GM19351 (cell line): ENCODE data around the gene AXIN2.

ENCODE experiments used
- ATAC-seq: cut with Tn5 transposase; IDR thresholded peaks from one replicate; pipeline ENCODE4 v1.9.1; 2021; ENCODE audit warnings: mild to moderate bottlenecking, moderate library complexity; ENCODE audit not compliant: unreplicated experiment

Gene AXIN2

GRCh38 chr17:65583921-65584603 lies 22.6 kb upstream of the AXIN2 start:
- no peak for ATAC-seq

- no peak for ATAC-seq
Observed at GRCh38 chr17:65576939-65577338, 15.5 kb upstream of the AXIN2 start.

DNA sequence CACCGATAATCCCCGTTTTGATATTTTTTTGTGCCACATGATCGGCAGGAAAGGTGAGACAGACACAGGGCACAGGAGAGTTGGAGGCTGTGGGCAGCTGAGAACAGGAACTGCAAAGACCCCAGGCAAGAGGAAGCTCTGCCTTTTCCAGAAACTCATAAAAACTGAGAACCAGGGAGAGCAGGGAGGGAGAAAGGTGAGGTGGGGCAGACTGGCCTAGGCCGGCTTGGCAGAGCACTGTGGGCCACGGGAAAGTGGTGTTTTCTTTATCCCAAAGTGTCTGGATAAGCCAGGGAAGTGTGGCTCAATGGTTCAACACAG lies 11.8 kb upstream of the AXIN2 start:
- no peak for ATAC-seq

- ATAC-seq = no peak
Observed at GRCh38 chr17:65572581-65573281, 11.3 kb upstream of the AXIN2 start.

GRCh38 chr17:65572186-65572580 lies 10.7 kb upstream of the AXIN2 start:
- no peak for ATAC-seq

DNA sequence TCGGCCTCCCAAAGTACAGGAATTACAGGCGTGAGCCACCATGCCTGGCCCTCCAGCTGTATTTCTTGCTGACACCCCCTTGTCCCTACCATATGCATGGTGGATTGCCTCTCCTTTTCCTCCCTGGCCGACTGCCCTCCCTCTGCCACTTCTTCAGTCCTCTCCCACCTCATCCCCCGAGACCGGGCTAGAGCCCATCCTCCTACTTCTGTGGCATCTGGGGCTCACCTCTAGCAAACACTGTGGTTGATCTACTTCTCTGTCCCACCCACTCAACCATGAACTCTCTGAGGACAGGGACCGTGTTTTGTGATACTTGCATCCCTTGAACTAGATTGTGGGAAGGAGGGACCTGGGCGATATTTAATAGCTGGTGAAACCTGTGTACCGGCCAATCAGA lies 7.5 kb upstream of the AXIN2 start:
- no peak for ATAC-seq

- no peak for ATAC-seq
Observed at GRCh38 chr17:65567566-65567965, 6.1 kb upstream of the AXIN2 start.

GRCh38 chr17:65565559-65565958 lies 4.1 kb upstream of the AXIN2 start:
- no peak for ATAC-seq

GRCh38 chr17:65564793-65565192 lies 3.3 kb upstream of the AXIN2 start:
- ATAC-seq = no peak

GRCh38 chr17:65562206-65562531 lies 721 bp upstream of the AXIN2 start:
- ATAC-seq = no peak

DNA sequence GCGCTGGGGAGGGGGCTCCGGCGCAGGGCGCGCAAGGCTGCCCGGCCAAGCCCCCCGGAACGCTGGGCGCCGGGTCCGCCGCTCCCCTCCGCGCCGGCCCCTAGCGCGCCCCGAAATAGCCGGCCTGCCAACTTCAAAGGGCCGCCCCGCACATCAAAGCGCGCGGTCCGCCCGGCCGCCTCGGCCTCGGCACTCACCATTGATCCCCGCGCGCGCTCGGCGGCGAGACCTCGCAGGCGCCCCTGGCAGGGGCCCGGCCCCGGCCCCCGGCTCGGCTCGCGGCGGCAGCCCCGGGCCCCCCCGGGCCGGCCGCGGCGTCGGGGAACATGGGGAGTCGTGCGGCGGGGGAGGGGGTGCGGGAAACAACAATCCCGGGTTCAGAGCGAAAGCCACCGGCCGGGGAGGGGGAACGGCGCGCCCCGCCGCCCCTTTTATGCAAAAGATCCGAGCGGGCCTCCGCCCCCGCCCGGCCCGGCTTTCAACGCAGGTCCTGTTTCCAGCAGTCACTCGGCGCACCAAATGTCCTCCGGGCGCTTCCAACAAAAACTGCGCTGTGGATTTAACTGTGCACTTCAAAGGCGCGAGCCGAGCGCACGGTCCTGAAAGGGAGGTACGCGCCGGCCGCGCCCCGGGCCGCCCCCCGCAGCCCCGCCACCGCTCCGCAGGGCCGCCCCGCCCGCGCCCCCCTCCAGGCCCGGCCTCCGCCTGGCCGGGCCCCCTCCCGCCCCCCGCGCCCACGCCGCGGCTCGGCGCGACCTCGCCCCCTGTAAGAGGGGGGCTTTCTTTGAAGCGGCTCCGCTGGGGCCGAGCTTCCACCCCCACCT lies 608 bp downstream of the AXIN2 start:
- ATAC-seq = peak; percentile 28

- no peak for ATAC-seq
Observed at GRCh38 chr17:65559804-65560627, 1.4 kb downstream of the AXIN2 start.

GRCh38 chr17:65559461-65559803 lies 2.0 kb downstream of the AXIN2 start:
- no peak for ATAC-seq

GRCh38 chr17:65558683-65559460 lies 2.6 kb downstream of the AXIN2 start:
- ATAC-seq = no peak

DNA sequence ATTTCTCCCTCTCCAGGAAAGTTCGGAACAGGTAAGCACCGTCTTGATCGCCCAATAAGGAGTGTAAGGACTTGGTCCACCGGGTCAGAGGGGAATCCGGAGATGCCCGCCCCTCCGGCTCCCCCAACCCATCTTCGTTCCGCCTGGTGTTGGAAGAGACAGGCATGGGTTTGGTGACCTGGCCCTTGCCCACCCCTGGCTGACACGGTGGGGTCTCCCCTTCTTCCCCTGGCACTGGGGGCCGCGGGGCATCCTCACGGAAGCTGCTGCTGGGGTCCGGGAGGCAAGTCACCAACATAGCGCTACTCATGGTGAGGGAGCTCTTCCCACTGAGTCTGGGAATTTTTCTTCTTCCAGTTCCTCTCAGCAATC lies 3.2 kb downstream of the AXIN2 start:
- ATAC-seq = no peak

GRCh38 chr17:65557349-65558310 lies 3.8 kb downstream of the AXIN2 start:
- no peak for ATAC-seq

DNA sequence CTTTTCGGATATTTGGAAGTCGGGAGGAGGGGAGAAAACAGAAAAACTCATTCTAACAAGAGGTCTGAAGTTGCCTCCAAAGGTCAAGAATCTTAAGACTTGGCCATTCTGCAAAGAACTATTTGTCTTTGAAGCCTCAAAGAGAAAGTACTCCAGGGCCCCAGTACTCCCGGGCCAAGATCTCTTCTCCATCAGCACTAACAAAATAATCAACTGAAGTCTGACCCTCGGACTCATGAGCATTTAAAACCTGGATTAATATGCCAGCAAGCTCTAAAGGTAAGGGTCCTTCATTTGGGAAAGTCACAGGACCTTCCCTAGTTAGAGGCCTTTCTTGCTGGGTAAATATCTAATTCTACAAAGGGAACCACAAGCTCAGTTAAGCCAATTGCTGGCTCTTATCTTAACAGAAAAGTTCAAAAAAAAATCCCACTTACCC lies 4.5 kb downstream of the AXIN2 start:
- ATAC-seq = no peak

GRCh38 chr17:65556014-65556909 lies 5.2 kb downstream of the AXIN2 start:
- no peak for ATAC-seq
